ENCODE measurements around the gene TGM5. TPM values are rescaled to one million over a fixed set of nuclear protein-coding genes. Genes with fewer than 3 reads are reported as not detected.
A peak's percentile ranks its signal among the peaks of the same experiment; 100 is the strongest.

The TGM5 gene
- total and polyA plus RNA-seq, 4 donors = 0.15 TPM; not detected in 3

DNA sequence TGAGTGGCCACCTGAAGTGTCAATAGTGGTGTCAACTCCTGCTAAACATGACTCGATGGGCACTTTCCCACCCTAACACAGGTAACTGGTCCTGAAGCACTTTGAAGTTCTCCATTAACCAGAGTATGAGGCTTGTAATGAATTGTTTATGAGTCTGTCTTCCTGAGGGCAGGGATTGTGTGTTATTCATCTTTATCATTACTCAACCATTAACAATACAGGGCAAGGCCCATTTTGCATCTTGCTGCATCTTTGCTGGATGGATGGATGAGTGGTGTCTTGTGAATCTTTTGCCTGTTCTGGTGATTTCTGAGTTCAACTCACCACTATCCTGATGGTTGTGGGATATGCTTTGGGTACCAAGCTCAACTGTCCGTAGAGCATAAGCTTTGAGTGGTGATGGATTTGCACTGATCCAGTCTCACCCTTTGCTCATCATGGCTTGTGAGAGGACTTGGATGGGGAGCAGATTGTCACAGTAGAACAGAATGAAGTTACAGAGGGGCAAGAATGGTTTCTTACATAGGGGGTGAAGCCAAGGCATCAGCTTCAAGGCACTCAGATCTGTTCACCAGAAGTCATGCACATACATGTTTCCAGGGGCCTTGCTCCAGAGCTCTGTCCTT lies 23.6 kb downstream of the TGM5 start:
- ATAC-seq (ENCODE audit: insufficient read depth, low FRiP score) (no peak), DNase-seq (no peak)
- H3K27ac ChIP-seq (ENCODE audit: low read depth in 1 of 2, low read length in 1 of 2) = no peak overlapping the region
- H3K27me3 ChIP-seq (ENCODE audit: control insufficient read depth in 3 of 3, insufficient read depth in 3 of 3, low read length in 2 of 3) = no peaks in the 10 kb centered on the region
- WGBS, 2 donors = 90 to 92% methylated on average over 2 of the region's 2 CpGs
- no peaks in the 10 kb centered on the region for H3K36me3 ChIP-seq (ENCODE audit: control insufficient read depth in 4 of 4, insufficient read depth in 4 of 4, low read length in 4 of 4)
- TF ChIP-seq, protein P1, sequence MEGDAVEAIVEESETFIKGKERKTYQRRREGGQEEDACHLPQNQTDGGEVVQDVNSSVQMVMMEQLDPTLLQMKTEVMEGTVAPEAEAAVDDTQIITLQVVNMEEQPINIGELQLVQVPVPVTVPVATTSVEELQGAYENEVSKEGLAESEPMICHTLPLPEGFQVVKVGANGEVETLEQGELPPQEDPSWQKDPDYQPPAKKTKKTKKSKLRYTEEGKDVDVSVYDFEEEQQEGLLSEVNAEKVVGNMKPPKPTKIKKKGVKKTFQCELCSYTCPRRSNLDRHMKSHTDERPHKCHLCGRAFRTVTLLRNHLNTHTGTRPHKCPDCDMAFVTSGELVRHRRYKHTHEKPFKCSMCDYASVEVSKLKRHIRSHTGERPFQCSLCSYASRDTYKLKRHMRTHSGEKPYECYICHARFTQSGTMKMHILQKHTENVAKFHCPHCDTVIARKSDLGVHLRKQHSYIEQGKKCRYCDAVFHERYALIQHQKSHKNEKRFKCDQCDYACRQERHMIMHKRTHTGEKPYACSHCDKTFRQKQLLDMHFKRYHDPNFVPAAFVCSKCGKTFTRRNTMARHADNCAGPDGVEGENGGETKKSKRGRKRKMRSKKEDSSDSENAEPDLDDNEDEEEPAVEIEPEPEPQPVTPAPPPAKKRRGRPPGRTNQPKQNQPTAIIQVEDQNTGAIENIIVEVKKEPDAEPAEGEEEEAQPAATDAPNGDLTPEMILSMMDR (IDR thresholded peaks at IDR 0.05; ENCODE audit: control extremely low read depth, extremely low read depth) = no peak
- H3K4me3 ChIP-seq = no peak overlapping the region
- no peak overlapping the region for H3K9ac ChIP-seq (ENCODE audit: insufficient read depth in 1 of 2, low read length in 2 of 2)
- H3K4me1 ChIP-seq (ENCODE audit: control insufficient read depth in 5 of 5, insufficient read depth in 5 of 5, low read length in 5 of 5) = no peaks in the 10 kb centered on the region
- no peaks in the 10 kb centered on the region for H3K9me3 ChIP-seq (ENCODE audit: control insufficient read depth in 4 of 4, insufficient read depth in 3 of 4, low read length in 3 of 4)

DNA sequence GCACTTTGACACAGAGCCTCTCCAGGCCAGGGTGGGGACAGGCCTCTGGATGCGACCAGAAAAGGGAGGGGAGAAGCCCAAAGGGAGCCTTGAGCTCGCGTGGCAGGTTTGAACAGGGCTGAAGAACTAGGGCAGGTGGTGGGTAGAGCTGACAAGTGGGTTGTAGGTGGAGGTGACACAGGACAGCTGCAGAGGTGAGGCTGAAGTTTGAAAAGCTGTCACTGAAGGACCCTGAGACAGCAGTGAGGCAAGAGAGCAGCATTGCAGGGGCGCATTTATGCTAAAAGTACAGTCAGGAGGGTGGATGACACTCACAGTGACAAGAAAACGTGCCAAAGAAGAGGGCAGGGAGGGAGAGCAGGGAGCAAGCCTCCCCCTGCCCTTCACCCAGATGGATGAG lies 24.1 kb downstream of the TGM5 start:
- H3K9me3 ChIP-seq (ENCODE audit: control insufficient read depth in 4 of 4, insufficient read depth in 3 of 4, low read length in 3 of 4) = no peaks in the 10 kb centered on the region
- WGBS, 2 donors = 76 to 84% methylated on average over 5 of the region's 5 CpGs
- H3K4me3 ChIP-seq = no peak overlapping the region
- ATAC-seq (ENCODE audit: insufficient read depth, low FRiP score) (no peak), DNase-seq (no peak)
- no peaks in the 10 kb centered on the region for H3K27me3 ChIP-seq (ENCODE audit: control insufficient read depth in 3 of 3, insufficient read depth in 3 of 3, low read length in 2 of 3)
- no peaks in the 10 kb centered on the region for H3K4me1 ChIP-seq (ENCODE audit: control insufficient read depth in 5 of 5, insufficient read depth in 5 of 5, low read length in 5 of 5)
- no peak overlapping the region for H3K27ac ChIP-seq (ENCODE audit: low read depth in 1 of 2, low read length in 1 of 2)
- H3K9ac ChIP-seq (ENCODE audit: insufficient read depth in 1 of 2, low read length in 2 of 2) = no peak overlapping the region
- no peaks in the 10 kb centered on the region for H3K36me3 ChIP-seq (ENCODE audit: control insufficient read depth in 4 of 4, insufficient read depth in 4 of 4, low read length in 4 of 4)
- TF ChIP-seq, protein P1 (IDR thresholded peaks at IDR 0.05; ENCODE audit: control extremely low read depth, extremely low read depth) = no peak

DNA sequence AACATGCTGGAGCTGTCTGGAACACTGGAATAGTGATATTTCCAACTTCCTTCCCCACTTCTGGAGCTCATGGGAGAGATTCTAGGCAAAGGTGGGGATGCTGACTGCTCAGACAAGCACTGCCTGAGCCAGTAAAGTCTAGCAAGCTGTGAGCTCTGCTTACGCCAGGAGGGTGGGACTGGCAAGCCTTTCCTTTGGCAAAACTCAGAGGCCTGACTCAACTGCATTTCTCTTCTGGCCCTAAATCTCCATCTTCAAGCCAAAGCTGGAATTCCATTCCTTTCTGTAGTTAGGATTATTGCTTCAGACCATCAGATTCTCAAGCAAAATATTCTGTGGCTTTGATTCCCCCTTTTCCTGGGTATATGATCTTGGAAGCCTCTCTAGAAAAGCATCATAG lies 25.6 kb downstream of the TGM5 start:
- DNase-seq (peak in 1 of 3 donors; percentile 9), ATAC-seq (ENCODE audit: insufficient read depth, low FRiP score) (peak; percentile 62)
- H3K9me3 ChIP-seq (ENCODE audit: control insufficient read depth in 4 of 4, insufficient read depth in 3 of 4, low read length in 3 of 4) = no peaks in the 10 kb centered on the region
- H3K9ac ChIP-seq (ENCODE audit: insufficient read depth in 1 of 2, low read length in 2 of 2) = no peak overlapping the region
- WGBS, 2 donors = 69 to 74% methylated on average over 1 of the region's 1 CpG
- no peak overlapping the region for H3K4me3 ChIP-seq
- H3K27ac ChIP-seq (ENCODE audit: low read depth in 1 of 2, low read length in 1 of 2) = no peak overlapping the region
- H3K4me1 ChIP-seq (ENCODE audit: control insufficient read depth in 5 of 5, insufficient read depth in 5 of 5, low read length in 5 of 5) = no peaks in the 10 kb centered on the region
- H3K36me3 ChIP-seq (ENCODE audit: control insufficient read depth in 4 of 4, insufficient read depth in 4 of 4, low read length in 4 of 4) = no peaks in the 10 kb centered on the region
- H3K27me3 ChIP-seq (ENCODE audit: control insufficient read depth in 3 of 3, insufficient read depth in 3 of 3, low read length in 2 of 3) = no peaks in the 10 kb centered on the region
- TF ChIP-seq, protein P1 (IDR thresholded peaks at IDR 0.05; ENCODE audit: control extremely low read depth, extremely low read depth) = no peak
